Astrocyte (in vitro differentiated cells and primary cell): ENCODE measurements around the gene RAB11FIP4. TPM values are rescaled to one million over a fixed set of nuclear protein-coding genes. Genes with fewer than 3 reads are reported as not detected.

Experiments used
- DNase-seq: peaks from one replicate; pipeline ENCODE4 v3.0.0-alpha.2; 2010; ENCODE audit warnings: low read depth
- FAIRE-seq: peaks from 2 replicates; lab custom pipeline; 2011; peaks lifted over from hg19 to GRCh38; lab: Jason Lieb, UNC
- H2AFZ ChIP-seq: 2 replicates; pipeline ENCODE4 v1.6.0; 2012; ENCODE audit warnings: low read depth, low read length, inconsistent platforms
- H3K27ac ChIP-seq: 2 replicates; pipeline ENCODE4 v1.5.1; 2011; ENCODE audit warnings: low read depth, low read length, inconsistent platforms
- H3K27me3 ChIP-seq: 2 replicates; pipeline ENCODE4 v1.6.0; 2011; ENCODE audit warnings: low read length, inconsistent platforms; ENCODE audit not compliant: insufficient read depth
- H3K36me3 ChIP-seq: 2 replicates; pipeline ENCODE4 v1.5.1; 2011; ENCODE audit warnings: low read length, inconsistent platforms; ENCODE audit not compliant: insufficient read depth
- H3K4me1 ChIP-seq: 2 replicates; pipeline ENCODE4 v1.5.1; 2011; ENCODE audit warnings: low read length, inconsistent platforms; ENCODE audit not compliant: insufficient read depth
- H3K4me2 ChIP-seq: 2 replicates; pipeline ENCODE4 v1.6.0; 2012; ENCODE audit warnings: low read length, inconsistent platforms
- H3K4me3 ChIP-seq: 2 replicates; pipeline ENCODE4 v1.5.1; 2011; ENCODE audit warnings: low read depth, mild to moderate bottlenecking, low read length, inconsistent platforms; ENCODE audit not compliant: insufficient read depth
- H3K79me2 ChIP-seq: 2 replicates; pipeline ENCODE4 v1.6.0; 2012; ENCODE audit warnings: mild to moderate bottlenecking, low read length, inconsistent platforms; ENCODE audit not compliant: insufficient read depth
- H3K9ac ChIP-seq: 2 replicates; pipeline ENCODE4 v1.6.0; 2012; ENCODE audit warnings: mild to moderate bottlenecking, low read length, inconsistent platforms
- H3K9me3 ChIP-seq: 2 replicates; pipeline ENCODE4 v1.5.1; 2012; ENCODE audit warnings: low read depth, mild to moderate bottlenecking, low read length, inconsistent platforms; ENCODE audit not compliant: insufficient read depth
- H4K20me1 ChIP-seq: 2 replicates; pipeline ENCODE4 v1.6.0; 2012; ENCODE audit warnings: low read length, inconsistent platforms; ENCODE audit not compliant: insufficient read depth
- H3K27ac Mint-ChIP-seq: one replicate; pipeline ENCODE4 v1.8.0; 2021; ENCODE audit warnings: mild to moderate bottlenecking, mixed read lengths; ENCODE audit not compliant: unreplicated experiment
- H3K27me3 Mint-ChIP-seq: one replicate; pipeline ENCODE4 v1.8.0; 2021; ENCODE audit warnings: low read depth, mixed read lengths; ENCODE audit not compliant: unreplicated experiment
- H3K36me3 Mint-ChIP-seq: one replicate; pipeline ENCODE4 v1.8.0; 2021; ENCODE audit warnings: low read depth, mixed read lengths; ENCODE audit not compliant: unreplicated experiment
- H3K4me1 Mint-ChIP-seq: one replicate; pipeline ENCODE4 v1.8.0; 2021; ENCODE audit warnings: low read depth, mixed read lengths; ENCODE audit not compliant: unreplicated experiment
- H3K4me3 Mint-ChIP-seq: one replicate; pipeline ENCODE4 v1.8.0; 2021; ENCODE audit warnings: mild to moderate bottlenecking, moderate library complexity, mixed read lengths; ENCODE audit not compliant: unreplicated experiment
- H3K9me3 Mint-ChIP-seq: one replicate; pipeline ENCODE4 v1.8.0; 2021; ENCODE audit warnings: mild to moderate bottlenecking, mixed read lengths; ENCODE audit not compliant: unreplicated experiment
- EZH2 ChIP-seq: IDR thresholded peaks from 2 replicates; pipeline ENCODE4 v1.6.1; 2012; ENCODE audit warnings: mild to moderate bottlenecking, low read length, inconsistent platforms; ENCODE audit not compliant: insufficient read depth
- total RNA-seq: library from RNA; stranded (reverse); gene quantifications from 2 replicates; pipeline ENCODE4 v1.2.1, GENCODE V29; 2021
- TF ChIP-seq, protein P1 (sequence below): IDR thresholded peaks from 2 replicates; pipeline ENCODE4 v1.5.1; 2011; ENCODE audit warnings: low read depth, mild to moderate bottlenecking, inconsistent platforms, low read length, moderate library complexity; ENCODE audit not compliant: insufficient read depth

The RAB11FIP4 gene
- total RNA-seq, 1 donor from 2014 or later, result 4.4 TPM

DNA sequence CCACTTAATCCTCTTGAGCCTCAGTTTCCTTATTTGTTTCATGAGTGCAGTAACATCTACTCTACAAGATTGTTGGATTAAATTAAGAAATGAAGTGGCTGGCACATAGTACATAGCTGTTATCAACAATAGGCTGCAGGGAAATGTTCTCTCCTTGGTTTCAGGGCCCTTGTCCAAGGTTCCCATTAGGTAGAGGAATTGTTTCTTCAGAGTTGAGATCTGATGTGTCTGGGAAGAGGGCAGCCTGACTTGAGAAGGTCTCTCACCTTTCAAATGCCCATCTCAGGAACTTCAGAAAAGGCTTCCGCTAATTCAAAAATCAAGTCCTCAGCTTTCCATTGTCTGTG, 87.6 kb downstream of the RAB11FIP4 start:
- H3K36me3 ChIP-seq, result no peaks in the 10 kb centered on the region
- FAIRE-seq (no peak), DNase-seq (no peak)
- no peaks in the 10 kb centered on the region for H3K36me3 Mint-ChIP-seq
- H3K27ac Mint-ChIP-seq, result no peak overlapping the region
- no peak overlapping the region for H3K9ac ChIP-seq
- no peak overlapping the region for H3K4me2 ChIP-seq
- no peaks in the 10 kb centered on the region for H3K9me3 Mint-ChIP-seq
- H3K27ac ChIP-seq, result no peak overlapping the region
- H4K20me1 ChIP-seq, result no peaks in the 10 kb centered on the region
- H3K4me3 ChIP-seq, result no peak overlapping the region
- H3K4me1 Mint-ChIP-seq, result no peaks in the 10 kb centered on the region
- TF ChIP-seq EZH2, result no peak
- TF ChIP-seq, protein P1, sequence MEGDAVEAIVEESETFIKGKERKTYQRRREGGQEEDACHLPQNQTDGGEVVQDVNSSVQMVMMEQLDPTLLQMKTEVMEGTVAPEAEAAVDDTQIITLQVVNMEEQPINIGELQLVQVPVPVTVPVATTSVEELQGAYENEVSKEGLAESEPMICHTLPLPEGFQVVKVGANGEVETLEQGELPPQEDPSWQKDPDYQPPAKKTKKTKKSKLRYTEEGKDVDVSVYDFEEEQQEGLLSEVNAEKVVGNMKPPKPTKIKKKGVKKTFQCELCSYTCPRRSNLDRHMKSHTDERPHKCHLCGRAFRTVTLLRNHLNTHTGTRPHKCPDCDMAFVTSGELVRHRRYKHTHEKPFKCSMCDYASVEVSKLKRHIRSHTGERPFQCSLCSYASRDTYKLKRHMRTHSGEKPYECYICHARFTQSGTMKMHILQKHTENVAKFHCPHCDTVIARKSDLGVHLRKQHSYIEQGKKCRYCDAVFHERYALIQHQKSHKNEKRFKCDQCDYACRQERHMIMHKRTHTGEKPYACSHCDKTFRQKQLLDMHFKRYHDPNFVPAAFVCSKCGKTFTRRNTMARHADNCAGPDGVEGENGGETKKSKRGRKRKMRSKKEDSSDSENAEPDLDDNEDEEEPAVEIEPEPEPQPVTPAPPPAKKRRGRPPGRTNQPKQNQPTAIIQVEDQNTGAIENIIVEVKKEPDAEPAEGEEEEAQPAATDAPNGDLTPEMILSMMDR, result no peak
- no peaks in the 10 kb centered on the region for H3K9me3 ChIP-seq
- no peak overlapping the region for H2AFZ ChIP-seq
- peaks cover 57% of the 10 kb centered on the region for H3K27me3 Mint-ChIP-seq
- peaks cover 21% of the 10 kb centered on the region for H3K27me3 ChIP-seq
- no peaks in the 10 kb centered on the region for H3K4me1 ChIP-seq
- no peak overlapping the region for H3K4me3 Mint-ChIP-seq
- no peaks in the 10 kb centered on the region for H3K79me2 ChIP-seq

DNA sequence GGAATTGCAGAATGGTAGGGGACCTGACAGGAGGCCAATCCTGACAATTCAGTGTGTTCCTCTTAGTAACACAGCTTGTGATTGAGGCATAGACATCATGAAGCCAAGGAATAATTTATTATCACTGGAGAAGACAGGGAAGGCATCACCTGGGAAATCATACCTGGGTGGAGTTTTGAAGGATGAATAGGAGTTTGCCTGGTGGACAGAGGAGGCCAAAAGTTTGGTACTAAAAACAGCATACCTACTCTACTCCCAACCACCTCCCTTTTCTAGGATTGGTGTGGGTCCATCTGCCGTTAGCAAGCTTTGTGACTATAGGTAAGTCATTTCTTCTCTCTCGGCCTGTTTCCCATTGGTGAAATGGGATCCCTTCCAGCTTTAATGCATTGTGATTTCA, 88.0 kb downstream of the RAB11FIP4 start:
- no peaks in the 10 kb centered on the region for H3K9me3 ChIP-seq
- H3K27me3 ChIP-seq, result peaks cover 23% of the 10 kb centered on the region
- Mint-ChIP-seq H3K27me3 (peaks cover 58% of the 10 kb centered on the region), H3K4me1 (no peaks in the 10 kb centered on the region), H3K9me3 (no peaks in the 10 kb centered on the region), H3K4me3 (no peak overlapping the region), H3K36me3 (no peaks in the 10 kb centered on the region), H3K27ac (no peak overlapping the region)
- no peak overlapping the region for H3K4me3 ChIP-seq
- no peak overlapping the region for H2AFZ ChIP-seq
- no peaks in the 10 kb centered on the region for H3K4me1 ChIP-seq
- no peak overlapping the region for H3K27ac ChIP-seq
- H4K20me1 ChIP-seq, result no peaks in the 10 kb centered on the region
- H3K36me3 ChIP-seq, result no peaks in the 10 kb centered on the region
- no peak for TF ChIP-seq EZH2
- TF ChIP-seq, protein P1, result no peak
- H3K4me2 ChIP-seq, result no peak overlapping the region
- H3K79me2 ChIP-seq, result no peaks in the 10 kb centered on the region
- FAIRE-seq (no peak), DNase-seq (no peak)
- H3K9ac ChIP-seq, result no peak overlapping the region

- H3K36me3 ChIP-seq, result no peaks in the 10 kb centered on the region
- H3K27ac ChIP-seq, result no peak overlapping the region
- TF ChIP-seq EZH2, result no peak
- TF ChIP-seq, protein P1, result no peak
- no peak overlapping the region for H3K4me2 ChIP-seq
- H3K4me3 ChIP-seq, result no peak overlapping the region
- Mint-ChIP-seq H3K9me3 (no peaks in the 10 kb centered on the region), H3K4me1 (no peaks in the 10 kb centered on the region), H3K27ac (no peak overlapping the region), H3K27me3 (peaks cover 58% of the 10 kb centered on the region), H3K36me3 (no peaks in the 10 kb centered on the region), H3K4me3 (no peak overlapping the region)
- H2AFZ ChIP-seq, result no peak overlapping the region
- no peaks in the 10 kb centered on the region for H3K9me3 ChIP-seq
- no peak for FAIRE-seq
- peaks cover 27% of the 10 kb centered on the region for H3K27me3 ChIP-seq
- H3K9ac ChIP-seq, result no peak overlapping the region
- no peak for DNase-seq
- H3K4me1 ChIP-seq, result no peaks in the 10 kb centered on the region
- no peaks in the 10 kb centered on the region for H3K79me2 ChIP-seq
- H4K20me1 ChIP-seq, result no peaks in the 10 kb centered on the region
Measured at GRCh38 chr17:31480067-31480466, 88.6 kb downstream of the RAB11FIP4 start.
